ENCODE data around the gene INHBE. TPM values are rescaled to one million over a fixed set of nuclear protein-coding genes. Genes with fewer than 3 reads are reported as not detected.

The INHBE gene
- total RNA-seq, 1 donor from 2014 or later: 0.29 TPM

- TF ChIP-seq CTCF (conservative IDR thresholded peaks at IDR 0.05; ENCODE audit: low read depth, low read length): no peak
- DNase-seq (ENCODE audit: low read depth): no peak
- H3K4me3 ChIP-seq (ENCODE audit: low read depth, low read length): peak overlapping the region; percentile 75
Measured at GRCh38 chr12:57461276-57461916, 6.3 kb downstream of the INHBE start.

- peak overlapping the region; percentile 75 for H3K4me3 ChIP-seq (ENCODE audit: low read depth, low read length)
- no peak for TF ChIP-seq CTCF (conservative IDR thresholded peaks at IDR 0.05; ENCODE audit: low read depth, low read length)
- no peak for DNase-seq (ENCODE audit: low read depth)
Measured at GRCh38 chr12:57461917-57462250, 6.8 kb downstream of the INHBE start.

GRCh38 chr12:57462251-57462911, 7.3 kb downstream of the INHBE start:
- peak overlapping the region; percentile 75 for H3K4me3 ChIP-seq (ENCODE audit: low read depth, low read length)
- peak; percentile 86 for DNase-seq (ENCODE audit: low read depth)
- peak; percentile 97 for TF ChIP-seq CTCF (conservative IDR thresholded peaks at IDR 0.05; ENCODE audit: low read depth, low read length)

GRCh38 chr12:57462912-57463253, 7.8 kb downstream of the INHBE start:
- DNase-seq (ENCODE audit: low read depth): no peak
- no peak for TF ChIP-seq CTCF (conservative IDR thresholded peaks at IDR 0.05; ENCODE audit: low read depth, low read length)
- H3K4me3 ChIP-seq (ENCODE audit: low read depth, low read length): no peak overlapping the region

GRCh38 chr12:57464569-57464968, 9.5 kb downstream of the INHBE start:
- DNase-seq (ENCODE audit: low read depth): no peak
- no peak overlapping the region for H3K4me3 ChIP-seq (ENCODE audit: low read depth, low read length)

GRCh38 chr12:57465030-57465746, 10.1 kb downstream of the INHBE start:
- H3K4me3 ChIP-seq (ENCODE audit: low read depth, low read length): no peak overlapping the region
- TF ChIP-seq CTCF (conservative IDR thresholded peaks at IDR 0.05; ENCODE audit: low read depth, low read length): no peak
- no peak for DNase-seq (ENCODE audit: low read depth)

More at GRCh38 chr12:57464569-57464968, 9.5 kb downstream of the INHBE start:
- no peak for TF ChIP-seq CTCF (conservative IDR thresholded peaks at IDR 0.05; ENCODE audit: low read depth, low read length)
